Right lobe of liver (tissue), 6 donors: ENCODE data around the gene KBTBD7. TPM values are rescaled to one million over a fixed set of nuclear protein-coding genes. Genes with fewer than 3 reads are reported as not detected.

Experiments
- ATAC-seq, 4 donors: fragments of 200-7000 bp; cut with Tn5 transposase; one replicate each; pipeline ENCODE4 v1.9.1; 2020; ENCODE audit warnings: mild to moderate bottlenecking in 4 of 4, moderate library complexity in 4 of 4
- DNase-seq, 3 donors: peaks; one replicate each; pipeline ENCODE4 v3.0.0-alpha.2; 2020
- H3K27ac ChIP-seq, 3 donors: fragments of 200-600 bp; one replicate each; pipeline ENCODE4 v1.8.0; 2022
- H3K27me3 ChIP-seq, 2 donors: fragments of 200-600 bp; one replicate each; pipeline ENCODE4 v1.8.0; 2022
- H3K36me3 ChIP-seq, 4 donors: fragments of 200-600 bp; sonication (generic) in 1 of 4; one replicate each; pipeline versions ENCODE4 v1.5.1 to v1.8.0; 2017 to 2022; ENCODE audit warnings: control low read depth in 1 of 4
- H3K4me1 ChIP-seq, 4 donors: fragments of 200-600 bp; sonication (generic) in 1 of 4; one replicate each; pipeline versions ENCODE4 v1.5.1 to v1.8.0; 2017 to 2022; ENCODE audit warnings: control low read depth in 1 of 4
- H3K4me3 ChIP-seq, 3 donors: fragments of 200-600 bp; one replicate each; pipeline ENCODE4 v1.8.0; 2022
- H3K9me3 ChIP-seq, 4 donors: fragments of 200-600 bp; sonication (generic) in 1 of 4; one replicate each; pipeline versions ENCODE4 v1.5.1 to v1.8.0; 2017 to 2022; ENCODE audit warnings: control low read depth in 1 of 4
- CTCF ChIP-seq, 4 donors: fragments of 200-600 bp in 3 of 4; fragments of 450-650 bp in 1 of 4; IDR thresholded peaks; one replicate each; pipeline versions ENCODE4 v1.5.1 to v1.8.0; 2016 to 2022; ENCODE audit warnings: antibody characterized with exemption in 4 of 4, mild to moderate bottlenecking in 2 of 4
- POLR2A ChIP-seq: fragments of 450-650 bp; IDR thresholded peaks from one replicate; pipeline ENCODE4 v1.6.1; 2017; ENCODE audit warnings: antibody characterized with exemption, mild to moderate bottlenecking
- WGBS: methylation state at CpG from one replicate; pipeline ENCODE4 v1.1.6; 2018; ENCODE audit warnings: low coverage, low lambda C conversion rate; ENCODE audit not compliant: insufficient coverage; ENCODE audit errors: missing lambda C conversion rate; 5-methylcytosine and 5-hydroxymethylcytosine counted together
- intact Hi-C, 2 donors: fragments of 100-400 bp; cut with DNase I; formaldehyde crosslinking; loops; one replicate each; pipeline versions ENCODE4 v1.11.2 to v1.14.1; 2022
- long read RNA-seq: library from polyadenylated mRNA; unstranded; transcript quantifications from one replicate; pipeline ENCODE4 v2.0.0, GENCODE V29; 2019
- total RNA-seq, 6 experiments: library from RNA; depleted of rRNA in 2 of 6; stranded (reverse); fragments of >200 nt in 2 of 6; fragmentation: NEBNext Ultra II Directional in 3 of 6; extraction: Animal tissue kit (Norgen Biotek cat#: 25700) in 3 of 6; gene quantifications; one replicate each; pipeline versions ENCODE4 v1.1.0 to v1.2.4, GENCODE V29; 2016 to 2023
- donor health status: DM: no; HTN: yes; CAD: no.
- donor health status: DM: no; HTN: no; CAD: no.
- donor health status: DM: no; HTN: no; CAD: no.
- donor health status: DM: no; HTN: yes; CAD: no.
- donor health status: DM: no; HTN: yes; CAD: no.

The KBTBD7 gene
- total RNA-seq, result 1 to 10 TPM; 3.0 to 6.7 (median 5.5) TPM
- long read RNA-seq, full-length matches to known transcripts, result 1 of 1 reads
- long read RNA-seq, partial matches to known transcripts, result 0 of 1 reads
- long read RNA-seq, other reads (novel, unspliced or antisense), result 0 of 1 reads

- intact Hi-C loops, result loop anchor here (10.0 kb wide), 1 partner anchor 59 kb away; the partner anchor contains the start of gene KBTBD6 (in 2 of the 2)
- WGBS, result 2% methylated on average over 26 of the region's 66 CpGs
- ATAC-seq, result peak; percentile 99
Observed at GRCh38 chr13:41193919-41194824, at the start of gene KBTBD7. TSS of gene KBTBD7 (minus strand) at chr13:41194569. CDS start at chr13:41194257, 312 bp downstream.

GRCh38 chr13:41241626-41242025 lies 47.3 kb upstream of the KBTBD7 start:
- no peak overlapping the region for H3K27ac ChIP-seq
- no peak for ATAC-seq
- DNase-seq, result no peak
- intact Hi-C loops, result no loop called here
- H3K4me1 ChIP-seq, result no peaks in the 10 kb centered on the region
- H3K36me3 ChIP-seq, result peaks cover 0 to 8% (median 0%) of the 10 kb centered on the region in 4 donors
- H3K4me3 ChIP-seq, result no peak overlapping the region
- H3K9me3 ChIP-seq, result no peaks in the 10 kb centered on the region
- TF ChIP-seq CTCF (IDR thresholded peaks at IDR 0.05), result no peak
- no peak for TF ChIP-seq POLR2A
- H3K27me3 ChIP-seq, result no peaks in the 10 kb centered on the region
- WGBS, result 85% methylated on average over 4 of the region's 4 CpGs

More at GRCh38 chr13:41193919-41194824, at the start of gene KBTBD7:
- H3K9me3 ChIP-seq, result no peaks in the 10 kb centered on the region
- H3K27ac ChIP-seq, result peak within 1 kb of the TSS; percentile 72 to 93 (median 83)
- H3K4me1 ChIP-seq, result peaks cover 0 to 19% (median 6%) of the 10 kb centered on the region in 4 donors
- peak within 1 kb of the TSS; percentile 51 to 88 (median 68) for H3K4me3 ChIP-seq
- H3K27me3 ChIP-seq, result no peaks in the 10 kb centered on the region
- H3K36me3 ChIP-seq, result no peaks in the 10 kb centered on the region
- DNase-seq, result peak; percentile 95 to 96 (median 96)
- TF ChIP-seq CTCF (IDR thresholded peaks at IDR 0.05) (no peak), POLR2A (peak; percentile 68)

GRCh38 chr13:41236369-41236768 lies 42.0 kb upstream of the KBTBD7 start:
- no peaks in the 10 kb centered on the region for H3K9me3 ChIP-seq
- no peak for ATAC-seq
- WGBS, result 83% methylated on average over 1 of the region's 1 CpG
- no peak overlapping the region for H3K4me3 ChIP-seq
- TF ChIP-seq CTCF (IDR thresholded peaks at IDR 0.05) (no peak), POLR2A (no peak)
- H3K27me3 ChIP-seq, result no peaks in the 10 kb centered on the region
- no peak for DNase-seq
- intact Hi-C loops, result no loop called here
- H3K36me3 ChIP-seq, result peaks cover 0 to 8% (median 0%) of the 10 kb centered on the region in 4 donors
- peaks cover 0 to 15% (median 7%) of the 10 kb centered on the region in 4 donors for H3K4me1 ChIP-seq
- no peak overlapping the region for H3K27ac ChIP-seq

- 55% methylated on average over 4 of the region's 4 CpGs for WGBS
- no peak overlapping the region for H3K27ac ChIP-seq
- TF ChIP-seq POLR2A (no peak), CTCF (IDR thresholded peaks at IDR 0.05) (no peak)
- intact Hi-C loops, result no loop called here
- no peak overlapping the region for H3K4me3 ChIP-seq
- ATAC-seq (peak; percentile 31 to 71 (median 47)), DNase-seq (no peak)
- no peaks in the 10 kb centered on the region for H3K36me3 ChIP-seq
- H3K27me3 ChIP-seq, result no peaks in the 10 kb centered on the region
- peaks cover 0 to 15% (median 7%) of the 10 kb centered on the region in 4 donors for H3K4me1 ChIP-seq
- no peaks in the 10 kb centered on the region for H3K9me3 ChIP-seq
Observed at GRCh38 chr13:41232578-41233480, 38.5 kb upstream of the KBTBD7 start.
